Choroid plexus epithelial cell (primary cell): Measurements from ENCODE around the gene BICRAL.
"Not testable (repeated sequence)": the region's sequence is repeated elsewhere in the genome, so short reads cannot be mapped to it uniquely, and the experiment has no call there.

Experiments used
- DNase-seq: peaks from one replicate; pipeline ENCODE4 v3.0.0-alpha.2; 2010; ENCODE audit warnings: low read depth
- H3K4me3 ChIP-seq: 2 replicates; pipeline ENCODE4 v1.5.1; 2011; ENCODE audit warnings: low read depth, mild to moderate bottlenecking, control low read depth, low read length, moderate library complexity
- TF ChIP-seq, protein P1 (sequence below): conservative IDR thresholded peaks from 2 replicates; pipeline ENCODE4 v1.5.1; 2011; ENCODE audit warnings: low read depth, mild to moderate bottlenecking, control low read depth, inconsistent platforms, low read length, moderate library complexity

The BICRAL gene

DNA sequence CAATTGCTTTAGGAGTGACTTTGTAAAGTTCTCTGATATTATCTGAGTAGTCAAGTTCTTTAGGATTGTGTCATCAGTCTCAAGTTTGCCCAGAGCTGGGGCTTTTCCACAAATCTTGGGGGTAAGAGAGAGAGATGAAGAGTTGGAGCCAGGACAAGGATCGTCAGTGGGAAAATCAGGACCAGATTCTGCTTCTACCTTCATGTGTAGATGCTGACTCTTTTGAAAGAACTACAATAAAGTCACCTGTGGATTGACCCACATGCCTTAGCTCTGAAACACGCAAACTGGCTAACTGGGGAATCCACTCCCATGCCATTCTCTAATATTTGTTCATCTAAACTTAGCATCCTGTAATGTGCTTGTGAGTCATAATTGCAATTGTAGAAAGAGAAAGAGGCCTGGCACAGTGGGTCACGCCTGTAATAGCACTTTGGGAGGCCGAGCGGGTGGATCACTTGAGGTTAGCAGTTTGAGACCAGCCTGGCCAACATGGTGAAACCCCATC, 15.6 kb upstream of the BICRAL start:
- DNase-seq, result peak; percentile 63
- TF ChIP-seq, protein P1, sequence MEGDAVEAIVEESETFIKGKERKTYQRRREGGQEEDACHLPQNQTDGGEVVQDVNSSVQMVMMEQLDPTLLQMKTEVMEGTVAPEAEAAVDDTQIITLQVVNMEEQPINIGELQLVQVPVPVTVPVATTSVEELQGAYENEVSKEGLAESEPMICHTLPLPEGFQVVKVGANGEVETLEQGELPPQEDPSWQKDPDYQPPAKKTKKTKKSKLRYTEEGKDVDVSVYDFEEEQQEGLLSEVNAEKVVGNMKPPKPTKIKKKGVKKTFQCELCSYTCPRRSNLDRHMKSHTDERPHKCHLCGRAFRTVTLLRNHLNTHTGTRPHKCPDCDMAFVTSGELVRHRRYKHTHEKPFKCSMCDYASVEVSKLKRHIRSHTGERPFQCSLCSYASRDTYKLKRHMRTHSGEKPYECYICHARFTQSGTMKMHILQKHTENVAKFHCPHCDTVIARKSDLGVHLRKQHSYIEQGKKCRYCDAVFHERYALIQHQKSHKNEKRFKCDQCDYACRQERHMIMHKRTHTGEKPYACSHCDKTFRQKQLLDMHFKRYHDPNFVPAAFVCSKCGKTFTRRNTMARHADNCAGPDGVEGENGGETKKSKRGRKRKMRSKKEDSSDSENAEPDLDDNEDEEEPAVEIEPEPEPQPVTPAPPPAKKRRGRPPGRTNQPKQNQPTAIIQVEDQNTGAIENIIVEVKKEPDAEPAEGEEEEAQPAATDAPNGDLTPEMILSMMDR, result no peak

DNA sequence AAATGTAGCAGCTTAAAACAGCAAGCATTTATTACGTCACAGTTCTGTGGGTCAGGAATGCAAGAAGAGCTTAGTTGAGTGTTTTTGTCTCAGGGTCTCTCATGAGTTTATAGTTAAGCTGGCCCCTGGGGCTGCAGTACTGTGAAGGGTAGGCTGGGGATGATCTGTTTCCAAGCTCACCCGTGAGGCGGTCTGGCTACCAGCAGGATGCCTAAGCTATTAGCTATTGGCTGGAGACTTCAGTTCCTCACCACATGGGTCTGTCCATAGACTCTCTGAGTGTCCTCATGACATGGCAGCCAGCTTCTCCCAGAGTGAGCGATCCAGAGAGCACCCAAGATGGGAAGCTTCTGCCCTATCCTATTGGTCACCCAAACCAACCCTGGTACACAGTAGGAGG, 12.8 kb upstream of the BICRAL start:
- no peak for DNase-seq
- TF ChIP-seq, protein P1, result no peak
- no peak overlapping the region for H3K4me3 ChIP-seq

More for the DNA sequence above, 15.6 kb upstream of the BICRAL start:
- H3K4me3 ChIP-seq, result no peak overlapping the region

DNA sequence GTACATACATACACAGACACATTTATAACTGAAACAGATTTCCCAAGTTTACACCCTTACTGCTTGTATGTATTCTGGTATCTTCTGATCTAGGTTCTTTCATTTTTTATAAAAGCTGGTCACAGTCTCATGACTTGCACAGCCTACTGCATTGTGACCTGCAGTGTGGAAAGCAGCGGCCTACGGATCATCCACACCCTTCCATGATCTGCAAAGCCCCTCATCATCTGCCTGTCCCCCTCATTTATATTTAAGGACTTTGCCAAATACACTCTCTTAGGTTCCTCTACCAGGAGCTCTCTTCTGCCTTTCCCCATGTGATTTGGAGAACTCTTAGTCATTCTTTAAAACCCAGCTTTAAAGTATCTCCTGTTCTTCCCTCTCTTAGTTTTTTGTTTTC, 12.0 kb upstream of the BICRAL start:
- TF ChIP-seq, protein P1, result no peak
- H3K4me3 ChIP-seq, result no peak overlapping the region
- no peak for DNase-seq

DNA sequence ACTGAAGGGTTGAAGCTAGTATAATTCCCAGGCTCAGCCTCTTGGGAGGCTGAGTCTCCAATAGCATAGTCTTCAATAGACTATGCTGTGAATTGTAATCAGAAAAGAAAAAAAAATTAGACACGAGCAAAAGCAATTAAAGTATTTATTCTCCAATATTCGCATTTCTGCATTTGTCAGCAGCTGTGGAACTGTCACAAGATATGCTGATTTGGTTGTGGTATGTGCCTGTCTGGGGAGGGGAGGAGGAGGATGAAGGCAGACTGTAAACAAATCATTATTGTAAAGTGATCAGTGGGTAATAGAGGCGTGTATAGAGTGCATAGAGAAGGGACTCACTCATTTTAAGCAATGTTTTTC, 10.1 kb upstream of the BICRAL start:
- TF ChIP-seq, protein P1, result no peak
- no peak for DNase-seq
- no peak overlapping the region for H3K4me3 ChIP-seq

DNA sequence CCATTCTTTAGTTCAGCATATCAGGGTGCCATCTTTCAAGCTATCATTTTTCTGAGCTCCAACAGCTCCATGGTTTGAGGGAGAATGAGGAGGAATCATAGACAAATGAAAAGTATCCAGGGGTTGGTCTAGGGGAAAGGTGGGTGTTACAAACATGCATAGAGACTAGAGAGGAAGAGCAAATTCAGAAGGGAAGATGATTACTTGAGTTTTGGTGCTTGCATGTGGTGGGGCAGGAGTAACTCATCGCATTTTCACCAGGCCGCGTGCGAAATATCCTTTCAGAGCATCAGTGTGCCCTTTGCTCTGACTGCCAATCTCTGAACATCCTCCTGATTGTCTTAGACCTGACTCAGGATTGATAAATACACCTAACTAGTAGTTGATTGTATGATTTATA, 7.7 kb upstream of the BICRAL start:
- no peak for DNase-seq

DNA sequence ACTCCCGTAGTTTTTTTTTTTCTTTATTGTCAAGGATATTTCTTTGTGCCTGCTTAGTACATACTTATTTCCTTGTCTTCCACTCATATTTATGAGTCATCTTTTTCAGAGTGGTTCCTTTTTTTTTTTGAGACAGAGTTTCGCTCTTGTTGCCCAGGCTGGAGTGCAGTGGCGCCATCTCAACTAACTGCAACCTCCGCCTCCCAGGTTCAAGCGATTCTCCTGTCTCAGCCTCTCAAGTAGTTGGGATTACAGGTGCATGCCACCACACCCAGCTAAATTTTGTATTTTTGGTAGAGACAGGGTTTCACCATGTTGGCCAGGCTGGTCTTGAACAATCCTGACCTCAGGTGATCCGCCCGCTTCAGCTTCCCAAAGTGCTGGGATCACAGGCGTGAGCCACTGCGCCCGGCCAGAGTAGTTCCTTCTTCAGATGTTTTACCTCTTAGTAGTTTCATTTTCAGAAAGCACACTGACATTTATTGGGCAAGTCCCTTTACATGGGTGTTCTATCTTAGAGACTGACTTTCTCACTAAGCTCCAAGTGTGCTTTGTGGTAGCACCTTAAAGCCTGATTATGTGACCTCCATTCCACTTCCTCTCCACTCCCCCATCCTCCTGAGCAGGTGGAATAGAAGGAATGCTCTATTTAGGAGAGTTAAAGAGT, 6.9 kb upstream of the BICRAL start:
- DNase-seq, result not testable (repeated sequence)

More for the DNA sequence above, 7.7 kb upstream of the BICRAL start:
- TF ChIP-seq, protein P1, result no peak
- no peak overlapping the region for H3K4me3 ChIP-seq

DNA sequence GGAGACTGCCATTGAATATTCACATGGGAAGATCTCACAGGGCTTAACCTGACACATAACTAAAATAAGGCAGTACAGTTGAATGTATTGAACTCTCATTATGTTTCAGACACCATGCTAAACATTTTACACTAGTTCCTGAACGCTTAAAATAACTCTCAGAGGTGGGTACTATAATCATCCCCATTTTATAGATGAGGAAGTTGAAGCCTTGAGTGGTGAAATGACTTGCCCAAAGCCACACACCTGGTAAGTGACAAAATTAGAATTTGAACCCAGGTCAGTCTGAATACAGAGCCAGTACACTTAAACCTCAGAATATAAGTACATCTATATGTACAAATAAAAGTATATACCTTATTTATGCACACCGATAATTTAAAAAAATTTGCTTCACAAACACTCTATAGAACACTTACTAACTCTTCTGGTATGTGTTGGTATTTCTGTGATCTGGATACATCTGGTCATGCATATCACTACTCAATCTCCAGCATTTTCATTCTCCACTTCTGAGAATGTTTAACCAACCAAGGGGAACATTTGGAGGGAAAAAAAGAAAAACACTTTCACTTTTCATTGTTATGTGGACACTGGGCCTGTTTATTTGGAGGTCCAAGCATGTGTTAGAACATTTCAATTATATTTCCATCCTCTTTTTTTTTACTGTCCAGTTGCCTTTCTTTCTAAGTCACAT, 4.6 kb upstream of the BICRAL start:
- DNase-seq, result peak; percentile 82
- no peak overlapping the region for H3K4me3 ChIP-seq
- TF ChIP-seq, protein P1, result no peak

More for the DNA sequence above, 6.9 kb upstream of the BICRAL start:
- not testable (repeated sequence) for H3K4me3 ChIP-seq
